MM.1S (cell line): ENCODE results near the gene AMFR.

Source experiments
- CTCF ChIP-seq: fragments of 300-600 bp; sonication (generic); IDR thresholded peaks from 2 replicates; pipeline ENCODE4 v1.5.1; 2016; ENCODE audit warnings: antibody characterized with exemption, low read length, mixed read lengths
- EZH2 ChIP-seq: fragments of 300-600 bp; sonication (generic); optimal IDR thresholded peaks from 2 replicates; pipeline ENCODE3; 2017; ENCODE audit warnings: low read depth, mild to moderate bottlenecking, antibody characterized with exemption, low read length, mixed read lengths

- TF ChIP-seq EZH2 (no peak), CTCF (no peak)
These were observed 1.6 kb downstream of the AMFR start for GRCh38 chr16:56423584-56424403.
